Measurements from ENCODE around the gene BMPER. TPM values are rescaled to one million over a fixed set of nuclear protein-coding genes. Genes with fewer than 3 reads are reported as not detected.

The BMPER gene
- total and polyA plus RNA-seq, 8 donors, result 7.4 to 47.7 (median 39.6) TPM

DNA sequence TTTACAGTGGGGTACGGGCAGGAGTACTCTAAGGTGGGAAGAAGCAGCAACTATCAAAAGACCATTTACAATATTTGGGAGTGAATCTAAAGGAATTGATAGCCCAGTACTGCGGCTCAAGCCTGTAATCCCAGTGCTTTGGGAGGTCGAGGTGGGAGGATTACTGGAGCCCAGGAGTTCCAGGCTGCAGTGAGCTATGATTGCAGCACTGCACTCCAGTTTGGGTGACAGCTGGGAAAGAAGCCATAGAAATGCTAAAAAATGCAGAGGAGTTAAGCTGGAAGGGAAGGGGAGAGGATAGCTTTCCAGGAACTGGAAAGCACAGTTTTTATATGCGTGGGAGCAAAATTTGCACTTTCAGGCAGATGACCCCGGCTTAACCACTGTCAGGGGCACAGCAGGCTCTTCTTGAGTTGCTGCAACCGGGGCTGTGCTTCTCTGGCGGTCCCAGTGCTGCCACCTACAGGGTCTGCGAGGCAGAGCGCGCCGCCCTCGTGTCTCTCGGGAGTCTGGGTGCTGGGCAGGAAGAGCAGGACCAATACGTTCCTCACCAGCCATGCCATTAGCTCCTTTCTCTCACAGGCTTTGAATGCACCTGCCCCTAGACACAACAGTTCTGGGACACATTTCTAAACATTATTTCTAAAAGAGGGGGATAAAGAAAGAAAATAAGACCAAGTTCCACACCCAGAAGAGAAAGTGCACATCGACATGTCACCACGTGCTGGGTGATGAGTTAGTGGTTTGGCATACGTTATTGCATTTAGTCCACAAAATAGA, 10.1 kb upstream of the BMPER start:
- no peak overlapping the region for H3K27ac ChIP-seq
- TF ChIP-seq, protein P1, sequence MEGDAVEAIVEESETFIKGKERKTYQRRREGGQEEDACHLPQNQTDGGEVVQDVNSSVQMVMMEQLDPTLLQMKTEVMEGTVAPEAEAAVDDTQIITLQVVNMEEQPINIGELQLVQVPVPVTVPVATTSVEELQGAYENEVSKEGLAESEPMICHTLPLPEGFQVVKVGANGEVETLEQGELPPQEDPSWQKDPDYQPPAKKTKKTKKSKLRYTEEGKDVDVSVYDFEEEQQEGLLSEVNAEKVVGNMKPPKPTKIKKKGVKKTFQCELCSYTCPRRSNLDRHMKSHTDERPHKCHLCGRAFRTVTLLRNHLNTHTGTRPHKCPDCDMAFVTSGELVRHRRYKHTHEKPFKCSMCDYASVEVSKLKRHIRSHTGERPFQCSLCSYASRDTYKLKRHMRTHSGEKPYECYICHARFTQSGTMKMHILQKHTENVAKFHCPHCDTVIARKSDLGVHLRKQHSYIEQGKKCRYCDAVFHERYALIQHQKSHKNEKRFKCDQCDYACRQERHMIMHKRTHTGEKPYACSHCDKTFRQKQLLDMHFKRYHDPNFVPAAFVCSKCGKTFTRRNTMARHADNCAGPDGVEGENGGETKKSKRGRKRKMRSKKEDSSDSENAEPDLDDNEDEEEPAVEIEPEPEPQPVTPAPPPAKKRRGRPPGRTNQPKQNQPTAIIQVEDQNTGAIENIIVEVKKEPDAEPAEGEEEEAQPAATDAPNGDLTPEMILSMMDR (IDR thresholded peaks at IDR 0.05), result peak; percentile 87 to 90
- no peaks in the 10 kb centered on the region for H3K27me3 ChIP-seq
- intact Hi-C loops (cut with DNase I), result loop anchor here in 1 of 2 donors (10.0 kb wide), 1 partner anchor 140 kb away; no protein-coding TSS in a partner anchor
- ATAC-seq, result peak; percentile 98
- H3K4me3 ChIP-seq, result no peak overlapping the region
- peak; percentile 75 to 93 (median 84) for DNase-seq
- peaks cover 3% of the 10 kb centered on the region in 2 donors for H3K4me1 ChIP-seq
- H3K36me3 ChIP-seq, result no peaks in the 10 kb centered on the region
- no peaks in the 10 kb centered on the region for H3K9me3 ChIP-seq

DNA sequence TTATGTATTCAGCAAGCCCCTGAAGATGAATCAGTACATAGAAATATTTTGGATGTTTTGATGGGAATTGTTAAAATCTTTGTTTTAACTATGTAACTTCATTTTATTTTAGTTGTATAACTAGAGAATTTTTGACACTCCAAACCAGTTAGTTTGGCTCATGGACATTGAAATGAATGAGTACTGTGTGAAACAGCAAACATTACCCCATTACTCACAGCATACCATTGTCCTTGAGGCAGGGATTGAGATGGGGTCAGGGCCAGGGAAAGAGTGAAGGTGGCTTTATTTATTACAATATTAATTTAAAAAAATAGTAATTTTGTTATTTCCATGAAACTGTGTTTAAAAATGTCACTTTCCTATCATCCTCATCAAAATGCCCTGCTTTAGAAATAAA, 4.8 kb upstream of the BMPER start:
- Histone ChIP-seq H3K27ac (no peak overlapping the region), H3K4me3 (no peak overlapping the region), H3K4me1 (peaks cover 0 to 20% of the 10 kb centered on the region in 2 donors), H3K9me3 (no peaks in the 10 kb centered on the region), H3K27me3 (peaks cover 7 to 42% of the 10 kb centered on the region in 2 donors), H3K36me3 (no peaks in the 10 kb centered on the region)
- intact Hi-C loops (cut with DNase I), result no loop called here
- TF ChIP-seq, protein P1 (IDR thresholded peaks at IDR 0.05), result no peak
- DNase-seq, result no peak
- no peak for ATAC-seq

DNA sequence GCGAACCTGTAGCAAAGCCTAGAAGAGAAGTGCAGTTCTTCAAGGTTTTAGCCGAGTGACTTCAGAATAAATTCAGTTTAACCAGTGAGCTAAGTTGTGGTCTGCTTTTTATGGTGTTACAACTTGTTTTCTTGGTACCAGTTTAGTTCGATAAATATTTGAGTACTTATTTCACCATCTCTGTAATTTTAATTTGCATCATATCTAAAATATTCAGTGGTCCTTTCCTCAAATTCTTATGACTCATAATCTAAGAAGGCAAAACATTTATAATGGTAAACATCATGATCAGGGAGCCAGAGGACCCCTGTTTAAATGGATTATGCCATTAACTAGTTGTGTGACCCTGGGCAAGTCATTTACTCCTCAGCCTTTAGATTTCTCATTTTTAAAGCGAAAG, 4.1 kb upstream of the BMPER start:
- no peak overlapping the region for H3K27ac ChIP-seq
- H3K9me3 ChIP-seq, result no peaks in the 10 kb centered on the region
- no peak overlapping the region for H3K4me3 ChIP-seq
- intact Hi-C loops (cut with DNase I), result no loop called here
- H3K36me3 ChIP-seq, result no peaks in the 10 kb centered on the region
- no peak for DNase-seq
- peaks cover 14 to 49% of the 10 kb centered on the region in 2 donors for H3K27me3 ChIP-seq
- peaks cover 0 to 21% of the 10 kb centered on the region in 2 donors for H3K4me1 ChIP-seq
- TF ChIP-seq, protein P1 (IDR thresholded peaks at IDR 0.05), result no peak
- no peak for ATAC-seq

DNA sequence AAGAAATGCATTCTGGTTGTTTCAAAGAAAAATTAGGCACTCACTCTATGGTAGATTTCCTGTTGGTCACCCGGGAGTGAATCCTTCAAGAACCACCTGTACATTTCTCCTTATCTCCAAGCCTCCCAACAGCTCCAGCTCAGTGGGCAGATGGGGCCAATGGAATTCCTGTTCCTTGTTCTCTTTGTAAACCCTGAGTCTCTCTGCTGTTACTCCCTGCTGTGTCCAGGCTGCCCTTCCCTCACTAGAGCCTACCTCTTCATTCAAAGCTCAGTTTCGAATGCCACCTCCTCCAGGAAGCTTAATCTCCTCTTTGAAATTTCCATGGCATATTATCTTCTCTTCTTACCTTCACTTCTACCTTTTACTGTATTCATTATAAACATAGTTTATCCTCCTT, 3.5 kb upstream of the BMPER start:
- TF ChIP-seq, protein P1 (IDR thresholded peaks at IDR 0.05), result no peak
- peaks cover 16 to 55% of the 10 kb centered on the region in 2 donors for H3K27me3 ChIP-seq

DNA sequence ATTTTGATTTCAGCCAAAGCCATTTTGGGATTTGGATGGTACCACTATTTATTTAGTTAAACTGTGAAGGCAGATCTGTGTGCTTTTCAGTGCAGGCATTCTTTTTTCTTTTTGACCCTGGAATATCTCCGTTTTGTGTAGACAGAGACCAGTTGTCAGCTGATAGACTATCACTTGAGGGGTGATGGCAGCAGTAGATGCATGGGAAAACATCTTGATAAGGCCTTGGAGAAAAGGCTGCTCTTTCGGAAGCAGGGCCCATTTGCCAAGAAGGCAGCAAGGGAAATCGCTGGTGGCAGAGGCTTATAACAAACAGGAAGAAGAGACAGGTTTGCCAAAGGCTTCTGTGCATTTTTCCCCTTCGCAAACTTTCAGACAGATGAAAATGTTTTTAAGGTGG, 2.6 kb upstream of the BMPER start:
- Histone ChIP-seq H3K27ac (no peak overlapping the region), H3K4me3 (no peak overlapping the region), H3K4me1 (peaks cover 0 to 21% of the 10 kb centered on the region in 2 donors), H3K27me3 (peaks cover 19 to 64% of the 10 kb centered on the region in 2 donors), H3K9me3 (no peaks in the 10 kb centered on the region), H3K36me3 (no peaks in the 10 kb centered on the region)
- DNase-seq (no peak), ATAC-seq (no peak)
- TF ChIP-seq, protein P1 (IDR thresholded peaks at IDR 0.05), result no peak
- intact Hi-C loops (cut with DNase I), result no loop called here

More for the DNA sequence above, 3.5 kb upstream of the BMPER start:
- Histone ChIP-seq H3K27ac (no peak overlapping the region), H3K36me3 (no peaks in the 10 kb centered on the region), H3K9me3 (no peaks in the 10 kb centered on the region), H3K4me1 (peaks cover 0 to 21% of the 10 kb centered on the region in 2 donors), H3K4me3 (no peak overlapping the region)
- ATAC-seq, result no peak
- intact Hi-C loops (cut with DNase I), result no loop called here
- no peak for DNase-seq

All from left lung (tissue), 10 donors.